GM19438 (cell line): Measurements from ENCODE around the gene SMYD5.
A peak's percentile ranks its signal among the peaks of the same experiment; 100 is the strongest.
"Not testable (repeated sequence)": the region's sequence is repeated elsewhere in the genome, so short reads cannot be mapped to it uniquely, and the experiment has no call there.

Experiments
- ATAC-seq: cut with Tn5 transposase; IDR thresholded peaks from one replicate; pipeline ENCODE4 v1.9.1; 2021; ENCODE audit warnings: low read depth; ENCODE audit not compliant: unreplicated experiment

The SMYD5 gene

GRCh38 chr2:73214120-73215035, at the start of gene SMYD5:
SMYD5 (plus strand) TSS chr2:73214245; CDS start chr2:73214267, 22 bp downstream.
- peak; percentile 91 for ATAC-seq

- ATAC-seq: not testable (repeated sequence)
These were observed 48.1 kb upstream of the SMYD5 start for GRCh38 chr2:73165978-73166377.

GRCh38 chr2:73166813-73167212, 47.2 kb upstream of the SMYD5 start:
- ATAC-seq: not testable (repeated sequence)

GRCh38 chr2:73168348-73168747, 45.7 kb upstream of the SMYD5 start:
- not testable (repeated sequence) for ATAC-seq

GRCh38 chr2:73170341-73170740, 43.7 kb upstream of the SMYD5 start:
- not testable (repeated sequence) for ATAC-seq

DNA sequence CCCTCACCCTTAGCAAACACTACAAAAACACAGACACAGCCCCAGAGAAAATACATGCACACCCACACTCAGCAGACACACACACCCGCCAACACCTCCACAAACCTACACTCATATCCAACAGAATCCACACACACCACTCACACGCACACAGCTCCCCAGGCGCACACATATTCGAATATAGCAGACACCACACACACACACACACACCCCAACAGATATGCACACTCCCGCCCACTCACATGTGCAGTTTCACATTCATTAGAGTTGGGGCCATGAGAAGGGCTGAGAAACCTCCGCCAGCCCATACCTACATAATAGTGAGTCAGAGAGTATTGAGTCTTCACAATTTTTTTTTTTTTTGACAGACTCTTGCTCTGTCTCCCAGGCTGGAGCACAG, 41.1 kb upstream of the SMYD5 start:
- no peak for ATAC-seq

GRCh38 chr2:73173781-73174180, 40.3 kb upstream of the SMYD5 start:
- no peak for ATAC-seq

GRCh38 chr2:73174244-73174643, 39.8 kb upstream of the SMYD5 start:
- no peak for ATAC-seq

- ATAC-seq: no peak
These were observed 38.9 kb upstream of the SMYD5 start for GRCh38 chr2:73174941-73175662.

- ATAC-seq: no peak
These were observed 38.3 kb upstream of the SMYD5 start for GRCh38 chr2:73175663-73176204.

DNA sequence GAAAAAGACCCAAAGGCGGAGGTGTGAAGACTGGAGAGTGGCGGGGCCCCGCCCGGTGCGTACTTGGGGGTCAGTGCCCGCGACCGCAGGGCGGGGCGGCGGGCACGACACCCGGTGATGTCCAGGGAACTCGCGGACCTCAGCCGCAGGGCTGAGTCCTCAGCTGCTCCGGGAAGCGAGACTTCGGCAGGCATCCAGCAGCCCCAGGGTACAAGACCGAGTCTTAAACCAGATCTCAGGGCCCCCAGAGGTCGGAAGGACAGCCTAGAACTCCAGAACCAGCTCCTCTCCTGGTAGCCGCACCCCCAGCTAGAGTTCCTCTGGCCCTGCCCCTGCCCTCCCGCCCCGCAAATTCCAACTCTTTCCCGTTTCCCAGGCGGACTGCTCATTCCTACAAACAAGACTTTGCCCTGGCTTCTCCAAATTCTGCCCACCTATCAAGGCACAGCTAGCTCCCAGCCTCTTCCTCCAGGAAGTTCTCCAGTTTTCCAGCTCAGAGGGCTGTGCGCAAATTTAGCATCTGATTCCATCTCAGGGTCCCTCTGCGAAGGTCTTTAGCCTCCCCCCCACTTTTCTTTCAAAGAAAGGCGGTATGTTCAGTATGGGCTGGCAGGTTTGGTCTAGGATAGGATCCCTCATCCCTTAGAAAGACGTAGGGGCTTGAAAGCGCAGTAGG, 37.7 kb upstream of the SMYD5 start:
- ATAC-seq: no peak

- ATAC-seq: peak; percentile 80
These were observed 37.0 kb upstream of the SMYD5 start for GRCh38 chr2:73176881-73177644.

DNA sequence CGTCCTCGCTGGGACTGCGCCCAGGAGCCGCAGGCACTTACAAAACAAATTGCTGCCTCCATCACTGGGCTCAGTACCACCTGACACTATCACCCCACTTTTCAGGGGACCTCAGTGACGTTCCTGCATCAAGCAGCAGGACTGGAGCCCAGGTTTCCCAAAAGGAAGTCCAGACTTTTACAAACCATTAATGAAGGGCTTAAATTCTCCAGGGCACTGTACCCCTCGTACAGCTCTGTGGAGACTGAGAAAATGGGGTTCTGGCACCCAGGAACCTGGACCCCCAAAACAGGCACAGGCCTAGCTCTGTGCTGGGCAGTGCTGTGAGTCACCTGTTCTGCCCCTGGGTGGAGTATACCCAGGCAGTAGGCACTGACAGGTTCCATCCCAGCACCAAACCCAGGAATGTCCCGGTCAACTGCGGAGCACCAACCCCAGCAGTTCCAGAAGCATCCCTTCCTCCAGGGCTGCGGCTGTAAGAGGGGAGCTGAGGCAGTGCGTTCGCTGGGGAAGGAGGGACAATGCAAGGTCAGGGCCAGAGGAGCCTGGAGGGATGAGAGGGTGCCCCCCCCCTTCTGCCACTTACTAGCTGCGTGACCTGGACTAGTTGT, 36.3 kb upstream of the SMYD5 start:
- ATAC-seq: peak; percentile 3

DNA sequence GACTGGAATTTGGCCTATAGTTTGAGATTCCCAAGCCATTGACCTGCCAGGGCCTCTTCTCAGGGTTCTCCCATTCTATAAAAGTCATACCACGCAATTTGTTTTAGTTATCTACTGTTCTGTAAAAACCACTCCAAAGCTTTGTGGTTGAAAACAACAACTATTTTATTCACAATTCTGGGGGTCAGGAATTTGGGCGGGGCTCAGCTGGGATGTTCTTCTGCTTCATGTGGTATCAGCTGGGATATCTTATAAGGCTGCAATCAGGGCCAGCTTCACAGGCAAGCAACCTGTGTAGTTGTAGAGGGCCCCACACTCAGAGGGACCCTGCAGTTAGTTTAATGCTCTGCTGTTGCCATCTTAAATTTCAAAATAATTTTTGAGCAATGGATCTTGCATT, 28.1 kb upstream of the SMYD5 start:
- no peak for ATAC-seq

DNA sequence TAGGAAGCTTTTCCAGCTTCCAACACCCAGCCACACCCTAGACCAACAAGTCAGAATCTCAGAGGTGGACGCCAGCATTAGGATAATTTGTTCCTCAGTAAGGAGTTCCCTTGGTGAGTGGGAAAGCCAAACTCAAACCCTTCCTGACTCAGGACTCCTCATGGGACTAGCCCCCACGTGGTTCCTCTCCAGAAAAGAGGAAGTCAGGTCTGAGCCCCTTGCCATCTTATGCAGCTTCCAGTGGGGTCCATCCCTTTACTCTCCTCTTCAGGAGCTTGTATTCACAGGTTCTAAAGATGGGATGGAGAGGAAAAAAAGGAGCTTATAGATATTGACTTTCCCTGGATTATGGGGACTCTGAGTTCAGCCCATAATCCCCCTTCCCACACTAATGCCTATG, 26.5 kb upstream of the SMYD5 start:
- no peak for ATAC-seq

DNA sequence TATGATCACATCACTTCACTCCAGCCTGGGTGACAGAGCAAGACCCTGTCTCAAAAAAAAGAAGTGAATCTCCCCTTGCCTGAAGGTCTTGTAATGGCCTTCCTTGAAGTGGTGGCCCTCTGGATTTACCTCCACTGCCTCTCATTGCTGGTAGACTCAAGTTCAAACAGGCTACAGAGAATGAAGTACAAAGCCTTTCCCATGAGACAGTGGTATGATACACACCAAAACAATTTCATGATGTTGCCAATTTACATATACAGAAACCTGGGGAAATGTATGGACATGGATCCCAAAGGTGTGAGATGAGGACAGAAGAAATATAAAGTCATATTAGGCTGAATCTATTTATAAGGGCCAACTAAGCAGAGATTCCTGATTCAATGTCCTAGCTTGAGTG, 16.5 kb upstream of the SMYD5 start:
- ATAC-seq: no peak

DNA sequence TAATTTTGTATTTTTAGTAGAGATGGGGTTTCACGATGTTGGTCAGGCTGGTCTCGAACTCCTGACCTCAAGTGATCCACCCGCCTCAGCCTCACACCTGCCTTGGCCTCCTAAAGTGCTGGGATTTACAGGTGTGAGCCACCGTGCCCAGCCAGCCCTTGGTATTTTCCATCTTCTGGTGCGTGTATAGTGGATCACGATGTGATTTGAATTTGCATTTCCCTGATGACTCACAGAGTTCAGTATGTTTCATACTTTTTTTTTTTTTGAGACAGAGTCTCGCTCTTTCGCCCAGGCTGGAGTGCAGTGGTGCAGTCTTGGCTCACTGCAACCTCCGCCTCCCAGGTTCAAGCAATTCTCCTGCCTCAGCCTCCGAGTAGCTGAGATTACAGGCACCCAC, 13.8 kb upstream of the SMYD5 start:
- ATAC-seq: not testable (repeated sequence)

DNA sequence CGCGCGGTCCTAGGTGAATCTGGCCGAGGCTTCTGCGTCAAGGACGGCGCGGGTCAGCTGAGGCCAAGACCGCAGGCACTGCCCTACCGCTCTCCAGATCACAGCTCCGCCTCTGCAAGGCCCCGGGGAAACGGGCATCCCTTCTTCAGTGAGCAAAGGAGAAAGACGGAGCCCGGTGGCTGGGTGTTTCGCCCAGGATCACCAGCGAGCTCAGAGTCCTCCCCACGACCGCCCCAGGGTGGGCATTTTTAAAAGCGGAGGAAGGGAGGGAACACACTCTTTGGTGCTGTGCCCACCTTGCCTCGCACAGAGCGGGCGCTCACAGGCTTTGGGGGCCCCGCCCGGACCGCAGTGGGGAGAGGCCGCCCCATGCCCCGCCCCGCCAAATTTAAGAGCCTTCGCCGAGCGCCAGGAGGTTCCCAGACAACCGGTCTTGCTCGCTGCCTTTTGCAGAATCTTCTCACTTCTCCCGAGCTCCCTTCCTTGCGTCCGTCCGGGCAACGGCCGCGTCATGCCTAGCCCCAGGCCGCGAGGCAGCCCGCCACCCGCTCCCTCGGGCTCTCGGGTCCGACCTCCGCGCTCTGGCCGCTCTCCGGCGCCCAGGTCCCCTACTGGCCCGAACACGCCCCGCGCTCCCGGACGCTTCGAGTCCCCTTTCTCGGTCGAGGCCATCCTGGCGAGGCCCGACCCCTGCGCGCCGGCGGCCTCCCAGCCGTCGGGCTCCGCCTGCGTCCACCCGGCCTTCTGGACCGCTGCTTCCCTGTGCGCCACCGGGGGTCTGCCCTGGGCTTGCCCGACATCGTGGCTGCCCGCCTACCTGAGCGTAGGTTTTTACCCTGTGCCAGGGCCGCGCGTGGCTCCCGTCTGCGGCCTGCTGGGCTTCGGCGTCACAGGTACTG, 11.6 kb upstream of the SMYD5 start, which contains the start of gene NOTO:
NOTO (plus strand) TSS at position 419 of the 899 bp plus-strand sequence; CDS start at position 512, 93 bp downstream.
- no peak for ATAC-seq
